GM12878 (cell line): ENCODE measurements around the gene DNAAF1. TPM values are rescaled to one million over a fixed set of nuclear protein-coding genes. Genes with fewer than 3 reads are reported as not detected.

ENCODE experiments used
- ATAC-seq: fragments of 200-7000 bp; cut with Tn5 transposase; 3 replicates; pipeline ENCODE4 v1.9.1; 2020; ENCODE audit warnings: mild to moderate bottlenecking, moderate library complexity
- BruUV-seq: library from RNA; stranded (reverse); fragments of 400-500 nt; replicated peaks from 2 replicates; lab custom pipeline; 2021; lab: Mats Ljungman, UMichigan
- CTCF ChIA-PET: fragments of 300-600 bp; sonication (Branson Sonifier 250); formaldehyde crosslinking; extraction: SDS; loops from one replicate; lab custom pipeline; 2021; ENCODE audit warnings: inconsistent platforms; lab: Yijun Ruan, JAX
- POLR2A ChIA-PET: fragments of 350-600 bp; formaldehyde crosslinking; extraction: SDS; loops from one replicate; lab custom pipeline; 2021; ENCODE audit warnings: inconsistent platforms; lab: Charles Lee
- RAD21 ChIA-PET: fragments of 300-600 bp; sonication (Branson Sonifier 250); formaldehyde crosslinking; loops from one replicate; lab custom pipeline; 2023; ENCODE audit warnings: antibody characterized with exemption; ENCODE audit not compliant: unreplicated experiment; lab: Charles Lee
- SMC1A ChIA-PET: fragments of 300-600 bp; sonication (Branson Sonifier 250); formaldehyde crosslinking; loops from one replicate; lab custom pipeline; 2023; ENCODE audit not compliant: unreplicated experiment, uncharacterized antibody; lab: Charles Lee
- DNase-seq: peaks from one replicate; pipeline ENCODE4 v3.0.0-alpha.2; 2011; ENCODE audit warnings: low read depth, low spot score
- FAIRE-seq: peaks from 3 replicates; lab custom pipeline; 2011; peaks lifted over from hg19 to GRCh38; lab: Jason Lieb, UNC
- H2AFZ ChIP-seq: 2 replicates; pipeline ENCODE4 v1.6.0; 2011; ENCODE audit warnings: low read depth, low read length, control low read depth; ENCODE audit not compliant: control insufficient read depth
- H3K27ac ChIP-seq: 2 replicates; pipeline ENCODE4 v1.5.1; 2011; ENCODE audit warnings: control low read depth; ENCODE audit not compliant: control insufficient read depth, insufficient read depth
- H3K27me3 ChIP-seq, 2 experiments: replicated peaks in 1 of 2; 2 replicates each; pipeline versions ENCODE4 v1.6.0 to v1.6.1; 2011; ENCODE audit warnings: low read length in 1 of 2; ENCODE audit not compliant: control insufficient read depth in 2 of 2, insufficient read depth in 2 of 2
- H3K36me3 ChIP-seq, 2 experiments: 2 replicates each; pipeline ENCODE4 v1.5.1; 2011; ENCODE audit warnings: low read length in 1 of 2; ENCODE audit not compliant: control insufficient read depth in 2 of 2, insufficient read depth in 2 of 2
- H3K4me1 ChIP-seq: 2 replicates; pipeline ENCODE4 v1.6.1; 2011; ENCODE audit warnings: mild to moderate bottlenecking, low read length, moderate library complexity, mixed read lengths; ENCODE audit not compliant: control insufficient read depth, insufficient read depth
- H3K4me2 ChIP-seq: 2 replicates; pipeline ENCODE4 v1.6.0; 2011; ENCODE audit warnings: control low read depth; ENCODE audit not compliant: control insufficient read depth, insufficient read depth
- H3K4me3 ChIP-seq: fragments of 200-600 bp; sonication (generic); 2 replicates; pipeline ENCODE4 v1.5.1; 2016
- H3K79me2 ChIP-seq: 2 replicates; pipeline ENCODE4 v1.6.0; 2011; ENCODE audit warnings: low read length; ENCODE audit not compliant: control insufficient read depth, insufficient read depth
- H3K9ac ChIP-seq: 2 replicates; pipeline ENCODE4 v1.8.0; 2011; ENCODE audit warnings: low read length, control low read depth, mixed read lengths; ENCODE audit not compliant: control insufficient read depth, insufficient read depth
- H3K9me3 ChIP-seq: replicated peaks from 3 replicates; pipeline ENCODE4 v1.5.1; 2011; ENCODE audit warnings: mild to moderate bottlenecking, low read length; ENCODE audit not compliant: control insufficient read depth, insufficient read depth
- H4K20me1 ChIP-seq: 2 replicates; pipeline ENCODE4 v1.6.0; 2011; ENCODE audit not compliant: control insufficient read depth, insufficient read depth
- BMI1 ChIP-seq: fragments of 450-650 bp; IDR thresholded peaks from 2 replicates; pipeline ENCODE4 v1.6.1; 2016; ENCODE audit warnings: mild to moderate bottlenecking, moderate library complexity, borderline replicate concordance
- WGBS: methylation state at CpG from one replicate; pipeline ENCODE4 v1.1.6; 2016; ENCODE audit warnings: low lambda C conversion rate; ENCODE audit not compliant: insufficient replicate concordance, insufficient coverage; ENCODE audit errors: missing lambda C conversion rate; 5-methylcytosine and 5-hydroxymethylcytosine counted together
- in situ Hi-C: fragments of 300-500 bp; cut with MboI; formaldehyde crosslinking; loops from 9 replicates; pipeline ENCODE4 v1.14.3; 2018; ENCODE audit warnings: mixed read lengths
- intact Hi-C: fragments of 100-400 bp; cut with micrococcal nuclease; formaldehyde crosslinking; loops from one replicate; pipeline ENCODE4 v1.14.2; 2022; ENCODE audit not compliant: unreplicated experiment
- polyA plus RNA-seq, 11 experiments: library from polyadenylated mRNA; depleted of rRNA in 4 of 11; unstranded in 6 of 11; stranded (reverse) in 5 of 11; fragments of >200 nt; fragmentation: Nextera tagmentation in 4 of 11; fragmentation: Illumina TruSeq in 1 of 11; extraction: Ambion mirVana in 4 of 11; extraction: Trizol in 1 of 11; gene quantifications; 1 replicate in 1 of 11; 2 replicates in 10 of 11; pipeline versions ENCODE4 v1.2.1 to v1.2.3, GENCODE V29; 2011 to 2016; ENCODE audit warnings: inconsistent platforms in 2 of 11, missing spikeins in 2 of 11, low read depth in 1 of 11
- total RNA-seq, 4 experiments: library from RNA; depleted of rRNA in 3 of 4; stranded (reverse); fragments of >200 nt in 3 of 4; fragmentation: Illumina TruSeq in 1 of 4; extraction: Trizol in 1 of 4; gene quantifications; 2 replicates each; pipeline versions ENCODE4 v1.2.1 to v1.2.3, GENCODE V29; 2013 to 2021
- TF ChIP-seq, protein P1 (sequence below): fragments of 450-650 bp; IDR thresholded peaks from 2 replicates; pipeline ENCODE4 v1.6.1; 2016; ENCODE audit warnings: mild to moderate bottlenecking, moderate library complexity, borderline replicate concordance
- TF ChIP-seq, protein P2 (sequence below): fragments of 450-650 bp; IDR thresholded peaks from 2 replicates; pipeline ENCODE4 v1.6.1; 2017; ENCODE audit warnings: low read depth, mild to moderate bottlenecking, moderate library complexity

DNAAF1 gene
- total and polyA plus RNA-seq, 10 of the 15 experiments (the other 5 are each of a cell fraction or from before 2014, with no cell fraction given) = 0.02 to 0.76 (median 0.08) TPM; not detected in 6

DNA sequence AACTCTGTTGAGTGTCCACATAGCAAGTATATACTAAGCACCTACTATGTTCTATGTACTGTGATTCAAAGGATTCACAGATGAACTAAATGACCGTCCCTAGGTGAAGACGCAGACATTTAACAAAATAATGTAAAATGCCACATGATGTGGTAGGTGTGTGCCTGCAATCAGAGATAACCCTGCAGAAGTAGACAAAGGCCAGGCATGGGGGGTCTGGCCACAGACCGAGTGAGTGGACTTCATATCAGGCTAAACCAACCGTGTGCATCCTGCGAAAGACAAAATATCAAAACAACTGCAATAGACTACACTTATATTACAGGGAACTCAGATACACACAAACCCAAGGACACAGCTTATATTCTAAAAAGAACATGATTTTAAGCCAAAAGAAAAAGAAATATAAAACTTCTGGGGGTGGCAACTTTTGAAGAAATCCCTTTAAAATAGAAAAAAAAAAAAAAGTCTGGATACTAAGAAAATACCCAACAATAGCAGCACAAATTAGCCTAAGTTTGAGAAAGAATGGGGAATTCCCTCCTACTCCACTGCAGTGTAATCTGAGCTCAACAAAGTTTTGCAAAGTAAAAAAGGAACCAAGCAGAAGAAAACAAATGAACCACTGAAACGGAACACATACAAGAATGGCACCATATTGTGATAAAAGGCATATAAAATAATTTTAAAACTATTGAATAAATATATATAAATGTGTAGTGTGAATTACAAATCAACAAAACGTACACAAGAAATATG is 12.4 kb upstream of the DNAAF1 start:
- intact Hi-C loops (no loop called here), in situ Hi-C loops (no loop called here)
- POLR2A ChIA-PET = interaction anchor here (0.6 to 1.8 kb wide), 3 partner anchors 16 to 100 kb away, joined by 3 to 9 read pairs (median 3); partner anchors contain the start of gene MBTPS1
- no peaks in the 10 kb centered on the region; a peak in 1 of 4 replicates for H3K36me3 ChIP-seq
- H3K27me3 ChIP-seq = no peaks in the 10 kb centered on the region
- no peak for TF ChIP-seq BMI1
- TF ChIP-seq, protein P1, sequence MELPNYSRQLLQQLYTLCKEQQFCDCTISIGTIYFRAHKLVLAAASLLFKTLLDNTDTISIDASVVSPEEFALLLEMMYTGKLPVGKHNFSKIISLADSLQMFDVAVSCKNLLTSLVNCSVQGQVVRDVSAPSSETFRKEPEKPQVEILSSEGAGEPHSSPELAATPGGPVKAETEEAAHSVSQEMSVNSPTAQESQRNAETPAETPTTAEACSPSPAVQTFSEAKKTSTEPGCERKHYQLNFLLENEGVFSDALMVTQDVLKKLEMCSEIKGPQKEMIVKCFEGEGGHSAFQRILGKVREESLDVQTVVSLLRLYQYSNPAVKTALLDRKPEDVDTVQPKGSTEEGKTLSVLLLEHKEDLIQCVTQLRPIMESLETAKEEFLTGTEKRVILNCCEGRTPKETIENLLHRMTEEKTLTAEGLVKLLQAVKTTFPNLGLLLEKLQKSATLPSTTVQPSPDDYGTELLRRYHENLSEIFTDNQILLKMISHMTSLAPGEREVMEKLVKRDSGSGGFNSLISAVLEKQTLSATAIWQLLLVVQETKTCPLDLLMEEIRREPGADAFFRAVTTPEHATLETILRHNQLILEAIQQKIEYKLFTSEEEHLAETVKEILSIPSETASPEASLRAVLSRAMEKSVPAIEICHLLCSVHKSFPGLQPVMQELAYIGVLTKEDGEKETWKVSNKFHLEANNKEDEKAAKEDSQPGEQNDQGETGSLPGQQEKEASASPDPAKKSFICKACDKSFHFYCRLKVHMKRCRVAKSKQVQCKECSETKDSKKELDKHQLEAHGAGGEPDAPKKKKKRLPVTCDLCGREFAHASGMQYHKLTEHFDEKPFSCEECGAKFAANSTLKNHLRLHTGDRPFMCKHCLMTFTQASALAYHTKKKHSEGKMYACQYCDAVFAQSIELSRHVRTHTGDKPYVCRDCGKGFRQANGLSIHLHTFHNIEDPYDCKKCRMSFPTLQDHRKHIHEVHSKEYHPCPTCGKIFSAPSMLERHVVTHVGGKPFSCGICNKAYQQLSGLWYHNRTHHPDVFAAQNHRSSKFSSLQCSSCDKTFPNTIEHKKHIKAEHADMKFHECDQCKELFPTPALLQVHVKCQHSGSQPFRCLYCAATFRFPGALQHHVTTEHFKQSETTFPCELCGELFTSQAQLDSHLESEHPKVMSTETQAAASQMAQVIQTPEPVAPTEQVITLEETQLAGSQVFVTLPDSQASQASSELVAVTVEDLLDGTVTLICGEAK = peak; percentile 75; the same call in 1 of the 2 replicates
- TF ChIP-seq, protein P2, sequence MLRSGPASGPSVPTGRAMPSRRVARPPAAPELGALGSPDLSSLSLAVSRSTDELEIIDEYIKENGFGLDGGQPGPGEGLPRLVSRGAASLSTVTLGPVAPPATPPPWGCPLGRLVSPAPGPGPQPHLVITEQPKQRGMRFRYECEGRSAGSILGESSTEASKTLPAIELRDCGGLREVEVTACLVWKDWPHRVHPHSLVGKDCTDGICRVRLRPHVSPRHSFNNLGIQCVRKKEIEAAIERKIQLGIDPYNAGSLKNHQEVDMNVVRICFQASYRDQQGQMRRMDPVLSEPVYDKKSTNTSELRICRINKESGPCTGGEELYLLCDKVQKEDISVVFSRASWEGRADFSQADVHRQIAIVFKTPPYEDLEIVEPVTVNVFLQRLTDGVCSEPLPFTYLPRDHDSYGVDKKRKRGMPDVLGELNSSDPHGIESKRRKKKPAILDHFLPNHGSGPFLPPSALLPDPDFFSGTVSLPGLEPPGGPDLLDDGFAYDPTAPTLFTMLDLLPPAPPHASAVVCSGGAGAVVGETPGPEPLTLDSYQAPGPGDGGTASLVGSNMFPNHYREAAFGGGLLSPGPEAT = 0 out of 2 replicates have a peak, but pooled peaks have one; percentile 24
- no peak for FAIRE-seq
- H3K4me1 ChIP-seq = peaks cover 2% of the 10 kb centered on the region; the same call in 1 of the 2 replicates
- no peak overlapping the region for H2AFZ ChIP-seq
- H3K79me2 ChIP-seq = no peaks in the 10 kb centered on the region
- H3K9ac ChIP-seq = no peak overlapping the region
- no peak overlapping the region for H3K27ac ChIP-seq
- H4K20me1 ChIP-seq = no peaks in the 10 kb centered on the region
- WGBS = 72% methylated on average over 7 of the region's 7 CpGs
- SMC1A ChIA-PET = interaction anchor here (0.9 to 1.4 kb wide), 6 partner anchors 9 to 46 kb away, joined by 3 read pairs; partner anchors contain the start of genes DNAAF1 and HSDL1
- RAD21 ChIA-PET = interaction anchor here (1.8 kb wide), 1 partner anchor 16 kb away, joined by 5 read pairs; the partner anchor contains the start of gene MBTPS1
- no peak for DNase-seq
- BruUV-seq = no TSS peak
- H3K9me3 ChIP-seq = no peaks in the 10 kb centered on the region
- H3K4me2 ChIP-seq = peak overlapping the region; percentile 30; the same call in 1 of the 2 replicates
- peak; percentile 60 for ATAC-seq
- no peak overlapping the region for H3K4me3 ChIP-seq
- CTCF ChIA-PET = interaction anchor here (0.7 to 4.2 kb wide), 8 partner anchors 10 to 719 kb away, joined by 3 to 13 read pairs (median 4); partner anchors contain the start of genes DNAAF1, HSDL1 and MBTPS1
